Measurements from ENCODE around the gene INPPL1.
"Not testable (repeated sequence)": the region's sequence is repeated elsewhere in the genome, so short reads cannot be mapped to it uniquely, and the experiment has no call there.

The INPPL1 gene

DNA sequence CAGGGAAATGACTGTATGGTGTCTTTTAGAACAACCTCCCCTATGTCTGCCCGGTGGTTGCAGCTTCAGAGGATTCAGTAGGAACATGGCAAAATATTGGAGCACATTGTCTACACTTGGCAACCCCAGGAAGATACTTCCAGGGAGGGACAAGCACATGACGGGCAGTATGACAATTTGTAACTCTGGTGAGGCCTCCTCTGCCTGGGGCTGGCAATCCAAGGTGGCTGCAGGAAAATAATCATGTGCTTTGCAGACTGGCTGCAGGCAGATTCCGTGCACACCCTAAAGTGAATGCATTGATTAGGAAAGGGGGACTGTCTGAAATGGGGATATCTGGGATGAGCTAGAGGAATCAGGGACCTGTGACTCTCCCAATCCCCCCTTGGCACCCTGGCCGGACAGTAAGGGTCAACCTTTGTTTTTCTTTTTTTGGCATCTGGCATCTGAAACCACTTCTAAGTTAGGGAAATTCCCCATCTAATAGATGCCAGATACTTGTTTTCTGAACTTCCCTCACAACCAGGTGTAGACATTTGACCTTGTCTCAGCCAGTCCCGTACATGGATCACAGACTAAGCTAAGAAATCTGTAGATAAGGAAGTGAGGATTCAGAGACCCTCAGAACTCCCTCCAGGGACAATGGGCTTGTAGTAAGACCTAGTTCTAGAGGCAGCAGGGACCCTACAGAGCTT is 29.9 kb downstream of the INPPL1 start:
- no peak overlapping the region for H3K4me3 ChIP-seq (replicated peaks; ENCODE audit: low read depth, low read length)
- TF ChIP-seq CTCF (IDR thresholded peaks at IDR 0.05; ENCODE audit: low read depth, low read length, missing control alignments), result no peak
- no peak for DNase-seq (ENCODE audit: extremely low read depth, low read depth)

DNA sequence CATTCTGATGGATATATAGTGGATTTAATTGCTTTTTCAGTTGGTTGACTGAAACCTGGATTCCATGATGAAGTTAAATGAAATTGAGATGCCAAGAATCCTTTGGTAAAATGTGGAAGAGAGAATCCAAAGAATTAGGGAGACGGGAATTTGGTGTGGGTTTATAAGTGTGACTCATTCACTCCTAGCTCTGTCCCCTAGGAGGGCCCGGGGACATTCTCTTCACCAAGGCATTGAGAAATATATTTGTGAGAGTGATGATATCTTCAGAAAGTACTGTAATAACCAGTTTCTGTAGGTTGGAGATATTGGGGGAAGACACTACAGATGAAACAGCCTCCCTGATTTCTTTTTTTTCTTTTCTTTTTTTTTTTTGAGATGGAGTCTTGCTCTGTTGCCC is 33.0 kb downstream of the INPPL1 start:
- no peak for TF ChIP-seq CTCF (IDR thresholded peaks at IDR 0.05; ENCODE audit: low read depth, low read length, missing control alignments)
- no peak overlapping the region for H3K4me3 ChIP-seq (replicated peaks; ENCODE audit: low read depth, low read length)
- DNase-seq (ENCODE audit: extremely low read depth, low read depth), result no peak

GRCh38 chr11:72259490-72259889 is 34.9 kb downstream of the INPPL1 start:
- DNase-seq (ENCODE audit: extremely low read depth, low read depth), result no peak
- H3K4me3 ChIP-seq (replicated peaks; ENCODE audit: low read depth, low read length), result no peak overlapping the region
- TF ChIP-seq CTCF (IDR thresholded peaks at IDR 0.05; ENCODE audit: low read depth, low read length, missing control alignments), result no peak

DNA sequence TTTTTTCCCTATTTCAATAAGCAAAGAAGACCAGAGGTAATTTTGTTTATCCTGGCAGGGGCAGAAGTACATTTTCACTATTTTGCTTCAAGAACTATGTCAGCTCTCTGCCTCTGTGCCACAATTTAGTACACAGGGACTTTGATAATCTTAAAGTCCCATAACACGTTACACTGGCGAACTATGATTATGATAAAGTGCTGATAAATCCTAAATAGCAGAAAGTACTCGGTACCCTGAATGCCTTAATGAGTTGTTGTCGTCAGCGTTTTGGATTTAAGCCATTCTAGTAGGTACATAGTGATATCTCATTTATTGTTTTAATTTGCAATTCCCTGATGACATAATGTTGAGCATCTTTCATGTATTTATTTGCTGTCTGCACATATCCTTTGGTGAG is 36.0 kb downstream of the INPPL1 start:
- no peak for TF ChIP-seq CTCF (IDR thresholded peaks at IDR 0.05; ENCODE audit: low read depth, low read length, missing control alignments)
- H3K4me3 ChIP-seq (replicated peaks; ENCODE audit: low read depth, low read length), result no peak overlapping the region
- DNase-seq (ENCODE audit: extremely low read depth, low read depth), result no peak

GRCh38 chr11:72263361-72263760 is 38.8 kb downstream of the INPPL1 start:
- DNase-seq (ENCODE audit: extremely low read depth, low read depth), result no peak
- no peak for TF ChIP-seq CTCF (IDR thresholded peaks at IDR 0.05; ENCODE audit: low read depth, low read length, missing control alignments)
- H3K4me3 ChIP-seq (replicated peaks; ENCODE audit: low read depth, low read length), result no peak overlapping the region

DNA sequence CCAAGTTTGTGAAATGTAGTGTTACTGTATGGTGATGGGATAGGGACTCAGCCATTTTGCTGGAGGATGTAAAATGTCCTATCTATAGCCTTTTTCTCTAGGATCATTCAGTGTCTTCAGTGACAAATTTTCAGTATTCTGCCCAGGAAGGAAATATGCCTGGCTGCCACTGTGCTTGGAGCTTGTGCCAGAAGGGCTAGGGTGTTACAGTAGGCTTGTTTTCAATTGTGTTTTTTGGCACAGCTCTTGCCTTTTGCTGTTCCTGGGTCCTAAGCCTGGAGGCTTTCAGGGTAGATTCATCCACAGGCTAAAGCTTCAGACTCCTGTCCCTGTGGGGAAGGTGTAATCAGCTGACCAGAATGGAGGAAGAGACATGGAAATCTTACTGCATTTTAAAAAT is 41.4 kb downstream of the INPPL1 start:
- H3K4me3 ChIP-seq (replicated peaks; ENCODE audit: low read depth, low read length), result no peak overlapping the region
- TF ChIP-seq CTCF (IDR thresholded peaks at IDR 0.05; ENCODE audit: low read depth, low read length, missing control alignments), result no peak
- DNase-seq (ENCODE audit: extremely low read depth, low read depth), result no peak

- H3K4me3 ChIP-seq (replicated peaks; ENCODE audit: low read depth, low read length); DNase-seq (ENCODE audit: extremely low read depth, low read depth): not testable (repeated sequence)
Measured at GRCh38 chr11:72266960-72267359, 42.4 kb downstream of the INPPL1 start.
